Stomach (tissue), 4 donors: ENCODE data around the gene TFF3.

Experiments used
- POLR2A ChIP-seq, 4 donors: fragments of 450-650 bp; IDR thresholded peaks; one replicate each; pipeline ENCODE4 v1.6.1; 2016; ENCODE audit warnings: antibody characterized with exemption in 4 of 4, control low read depth in 2 of 4, mild to moderate bottlenecking in 1 of 4, moderate library complexity in 1 of 4
- TF ChIP-seq, protein P1 (sequence below), 7 experiments: fragments of 450-650 bp in 4 of 7; fragments of 200-600 bp in 3 of 7; sonication (generic) in 3 of 7; IDR thresholded peaks; one replicate each; pipeline ENCODE4 v1.5.1; 2016 to 2019; ENCODE audit warnings: antibody characterized with exemption in 7 of 7, control low read depth in 2 of 7, mild to moderate bottlenecking in 1 of 7

DNA sequence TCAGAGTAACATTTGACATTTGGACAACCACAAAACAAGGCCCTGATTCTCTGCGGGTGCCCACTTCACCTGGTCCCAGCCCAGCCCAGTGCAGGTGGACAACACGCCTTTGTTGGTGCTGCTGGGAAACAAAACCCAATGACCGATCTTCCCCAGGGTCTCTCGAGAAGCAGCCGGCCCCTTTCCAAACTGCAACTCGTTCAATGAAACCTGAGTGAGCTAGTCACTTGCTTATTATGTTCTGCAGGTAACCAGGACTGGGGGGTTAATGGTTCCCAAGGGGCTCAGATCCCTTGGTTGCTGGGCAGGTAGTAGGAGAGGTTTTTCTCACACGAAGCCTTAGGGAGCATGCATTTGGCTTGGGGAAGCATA is 53.4 kb downstream of the TFF3 start:
- TF ChIP-seq, protein P1, sequence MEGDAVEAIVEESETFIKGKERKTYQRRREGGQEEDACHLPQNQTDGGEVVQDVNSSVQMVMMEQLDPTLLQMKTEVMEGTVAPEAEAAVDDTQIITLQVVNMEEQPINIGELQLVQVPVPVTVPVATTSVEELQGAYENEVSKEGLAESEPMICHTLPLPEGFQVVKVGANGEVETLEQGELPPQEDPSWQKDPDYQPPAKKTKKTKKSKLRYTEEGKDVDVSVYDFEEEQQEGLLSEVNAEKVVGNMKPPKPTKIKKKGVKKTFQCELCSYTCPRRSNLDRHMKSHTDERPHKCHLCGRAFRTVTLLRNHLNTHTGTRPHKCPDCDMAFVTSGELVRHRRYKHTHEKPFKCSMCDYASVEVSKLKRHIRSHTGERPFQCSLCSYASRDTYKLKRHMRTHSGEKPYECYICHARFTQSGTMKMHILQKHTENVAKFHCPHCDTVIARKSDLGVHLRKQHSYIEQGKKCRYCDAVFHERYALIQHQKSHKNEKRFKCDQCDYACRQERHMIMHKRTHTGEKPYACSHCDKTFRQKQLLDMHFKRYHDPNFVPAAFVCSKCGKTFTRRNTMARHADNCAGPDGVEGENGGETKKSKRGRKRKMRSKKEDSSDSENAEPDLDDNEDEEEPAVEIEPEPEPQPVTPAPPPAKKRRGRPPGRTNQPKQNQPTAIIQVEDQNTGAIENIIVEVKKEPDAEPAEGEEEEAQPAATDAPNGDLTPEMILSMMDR (IDR thresholded peaks at IDR 0.05) = no peak
- no peak for TF ChIP-seq POLR2A (IDR thresholded peaks at IDR 0.05)
